KOPT-K1 (cell line): ENCODE results near the gene PSEN2.

Experiments used
- H3K27ac ChIP-seq: fragments of 200-600 bp; sonication (generic); 2 replicates; pipeline ENCODE4 v1.5.1; 2016; ENCODE audit warnings: antibody characterized with exemption, mild to moderate bottlenecking, low read depth, low read length; ENCODE audit not compliant: poor library complexity, severe bottlenecking
- H3K36me3 ChIP-seq: fragments of 200-600 bp; sonication (generic); 2 replicates; pipeline ENCODE4 v1.5.1; 2017; ENCODE audit warnings: antibody characterized with exemption, mild to moderate bottlenecking, low read length, moderate library complexity; ENCODE audit not compliant: insufficient read depth
- H3K9me3 ChIP-seq: fragments of 200-600 bp; sonication (generic); 2 replicates; pipeline ENCODE4 v1.5.1; 2017; ENCODE audit warnings: antibody characterized with exemption, low read length, mild to moderate bottlenecking; ENCODE audit not compliant: insufficient read depth, poor library complexity, severe bottlenecking

Gene PSEN2

GRCh38 chr1:226888021-226888420 lies 17.6 kb downstream of the PSEN2 start:
- Histone ChIP-seq H3K27ac (no peak overlapping the region), H3K36me3 (no peaks in the 10 kb centered on the region), H3K9me3 (no peaks in the 10 kb centered on the region)

GRCh38 chr1:226888816-226889215 lies 18.4 kb downstream of the PSEN2 start:
- no peak overlapping the region for H3K27ac ChIP-seq
- H3K9me3 ChIP-seq = no peaks in the 10 kb centered on the region
- no peaks in the 10 kb centered on the region for H3K36me3 ChIP-seq

GRCh38 chr1:226889616-226890330 lies 19.4 kb downstream of the PSEN2 start:
- no peaks in the 10 kb centered on the region for H3K9me3 ChIP-seq
- H3K36me3 ChIP-seq = no peaks in the 10 kb centered on the region
- no peak overlapping the region for H3K27ac ChIP-seq

GRCh38 chr1:226890331-226891108 lies 20.1 kb downstream of the PSEN2 start:
- Histone ChIP-seq H3K27ac (no peak overlapping the region), H3K36me3 (no peaks in the 10 kb centered on the region), H3K9me3 (no peaks in the 10 kb centered on the region)

- no peak overlapping the region for H3K27ac ChIP-seq
- no peaks in the 10 kb centered on the region for H3K9me3 ChIP-seq
- H3K36me3 ChIP-seq = no peaks in the 10 kb centered on the region
Measured at GRCh38 chr1:226891346-226891745, 20.9 kb downstream of the PSEN2 start.

GRCh38 chr1:226891846-226892523 lies 21.6 kb downstream of the PSEN2 start:
- Histone ChIP-seq H3K9me3 (no peaks in the 10 kb centered on the region), H3K27ac (no peak overlapping the region), H3K36me3 (no peaks in the 10 kb centered on the region)

GRCh38 chr1:226892524-226892875 lies 22.1 kb downstream of the PSEN2 start:
- H3K9me3 ChIP-seq = no peaks in the 10 kb centered on the region
- H3K36me3 ChIP-seq = no peaks in the 10 kb centered on the region
- no peak overlapping the region for H3K27ac ChIP-seq

GRCh38 chr1:226893936-226894335 lies 23.5 kb downstream of the PSEN2 start:
- no peaks in the 10 kb centered on the region for H3K36me3 ChIP-seq
- no peak overlapping the region for H3K27ac ChIP-seq
- no peaks in the 10 kb centered on the region for H3K9me3 ChIP-seq

GRCh38 chr1:226894826-226895225 lies 24.4 kb downstream of the PSEN2 start:
- Histone ChIP-seq H3K27ac (no peak overlapping the region), H3K9me3 (no peaks in the 10 kb centered on the region), H3K36me3 (no peaks in the 10 kb centered on the region)

- Histone ChIP-seq H3K36me3 (no peaks in the 10 kb centered on the region), H3K9me3 (no peaks in the 10 kb centered on the region), H3K27ac (no peak overlapping the region)
Measured at GRCh38 chr1:226895644-226896043, 25.2 kb downstream of the PSEN2 start.

GRCh38 chr1:226898246-226898645 lies 27.8 kb downstream of the PSEN2 start:
- Histone ChIP-seq H3K9me3 (no peaks in the 10 kb centered on the region), H3K27ac (no peak overlapping the region), H3K36me3 (no peaks in the 10 kb centered on the region)

GRCh38 chr1:226901421-226901820 lies 31.0 kb downstream of the PSEN2 start:
- Histone ChIP-seq H3K36me3 (no peaks in the 10 kb centered on the region), H3K9me3 (no peaks in the 10 kb centered on the region), H3K27ac (no peak overlapping the region)

- H3K36me3 ChIP-seq = no peaks in the 10 kb centered on the region
Measured at GRCh38 chr1:226902601-226903000, 32.2 kb downstream of the PSEN2 start.

GRCh38 chr1:226903819-226904716 lies 33.7 kb downstream of the PSEN2 start:
- no peak overlapping the region for H3K27ac ChIP-seq
- H3K9me3 ChIP-seq = no peaks in the 10 kb centered on the region
- no peaks in the 10 kb centered on the region for H3K36me3 ChIP-seq

More at GRCh38 chr1:226902601-226903000, 32.2 kb downstream of the PSEN2 start:
- Histone ChIP-seq H3K9me3 (no peaks in the 10 kb centered on the region), H3K27ac (no peak overlapping the region)

- H3K36me3 ChIP-seq = no peaks in the 10 kb centered on the region
- no peaks in the 10 kb centered on the region for H3K9me3 ChIP-seq
- no peak overlapping the region for H3K27ac ChIP-seq
Measured at GRCh38 chr1:226904772-226905171, 34.4 kb downstream of the PSEN2 start.
